Transverse colon (tissue), 4 donors: ENCODE measurements around the gene CHPF2.

ENCODE experiments used
- EP300 ChIP-seq: sonication (generic); formaldehyde crosslinking; IDR thresholded peaks from one replicate; pipeline ENCODE4 v1.6.1; 2017; ENCODE audit warnings: antibody characterized with exemption, low read depth
- POLR2A ChIP-seq: fragments of 450-650 bp; IDR thresholded peaks from one replicate; pipeline ENCODE4 v1.6.1; 2016; ENCODE audit warnings: antibody characterized with exemption, mild to moderate bottlenecking, moderate library complexity
- POLR2AphosphoS5 ChIP-seq, 3 donors: sonication (generic); formaldehyde crosslinking; IDR thresholded peaks; one replicate each; pipeline ENCODE4 v1.6.1; 2016; ENCODE audit warnings: antibody characterized with exemption in 3 of 3
- TF ChIP-seq, protein P1 (sequence below), 5 experiments: fragments of 200-600 bp in 3 of 5; fragments of 450-650 bp in 2 of 5; sonication (generic) in 3 of 5; IDR thresholded peaks; 1 replicate in 2 of 5; 2 replicates in 3 of 5; pipeline ENCODE4 v1.5.1; 2016 to 2017; ENCODE audit warnings: antibody characterized with exemption in 5 of 5, inconsistent platforms in 3 of 5, mild to moderate bottlenecking in 2 of 5, moderate library complexity in 1 of 5

DNA sequence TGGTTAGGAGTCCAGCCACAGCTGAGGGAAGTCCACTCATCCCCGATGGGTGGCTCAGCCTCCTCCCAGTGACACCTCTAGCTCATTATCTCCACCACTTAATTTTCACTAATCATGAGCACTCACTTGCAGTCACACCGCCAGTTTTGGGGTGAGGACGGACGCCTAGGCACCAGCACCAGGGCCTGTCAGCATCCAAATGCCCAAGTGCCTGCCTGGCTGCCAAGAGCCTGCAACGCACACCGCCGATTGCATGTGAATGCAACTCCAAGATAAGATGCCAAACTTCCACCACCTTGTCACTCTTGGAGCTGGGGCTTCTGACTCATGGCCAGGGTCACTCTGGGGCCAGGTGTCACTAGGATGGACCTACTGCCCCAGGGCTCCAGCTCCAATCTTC, 40.6 kb downstream of the CHPF2 start:
- TF ChIP-seq POLR2A: no peak
- TF ChIP-seq, protein P1, sequence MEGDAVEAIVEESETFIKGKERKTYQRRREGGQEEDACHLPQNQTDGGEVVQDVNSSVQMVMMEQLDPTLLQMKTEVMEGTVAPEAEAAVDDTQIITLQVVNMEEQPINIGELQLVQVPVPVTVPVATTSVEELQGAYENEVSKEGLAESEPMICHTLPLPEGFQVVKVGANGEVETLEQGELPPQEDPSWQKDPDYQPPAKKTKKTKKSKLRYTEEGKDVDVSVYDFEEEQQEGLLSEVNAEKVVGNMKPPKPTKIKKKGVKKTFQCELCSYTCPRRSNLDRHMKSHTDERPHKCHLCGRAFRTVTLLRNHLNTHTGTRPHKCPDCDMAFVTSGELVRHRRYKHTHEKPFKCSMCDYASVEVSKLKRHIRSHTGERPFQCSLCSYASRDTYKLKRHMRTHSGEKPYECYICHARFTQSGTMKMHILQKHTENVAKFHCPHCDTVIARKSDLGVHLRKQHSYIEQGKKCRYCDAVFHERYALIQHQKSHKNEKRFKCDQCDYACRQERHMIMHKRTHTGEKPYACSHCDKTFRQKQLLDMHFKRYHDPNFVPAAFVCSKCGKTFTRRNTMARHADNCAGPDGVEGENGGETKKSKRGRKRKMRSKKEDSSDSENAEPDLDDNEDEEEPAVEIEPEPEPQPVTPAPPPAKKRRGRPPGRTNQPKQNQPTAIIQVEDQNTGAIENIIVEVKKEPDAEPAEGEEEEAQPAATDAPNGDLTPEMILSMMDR (IDR thresholded peaks at IDR 0.05): no peak
- no peak for TF ChIP-seq EP300
- TF ChIP-seq POLR2AphosphoS5 (IDR thresholded peaks at IDR 0.05): no peak
